H1 (cell line): Measurements from ENCODE around the gene CALD1. TPM values are rescaled to one million over a fixed set of nuclear protein-coding genes. Genes with fewer than 3 reads are reported as not detected.

Experiments used
- CTCF ChIA-PET: fragments of 300-600 bp; sonication (Branson Sonifier 250); formaldehyde crosslinking; loops from one replicate; lab custom pipeline; 2021; ENCODE audit not compliant: partially characterized antibody; lab: Charles Lee
- POLR2A ChIA-PET: fragments of 300-600 bp; sonication (Branson Sonifier 250); formaldehyde crosslinking; loops from one replicate; lab custom pipeline; 2021; ENCODE audit warnings: inconsistent platforms; ENCODE audit not compliant: partially characterized antibody; lab: Charles Lee
- DNase-seq, 2 experiments: peaks; one replicate each; pipeline versions ENCODE4 v3.0.0 to v3.0.0-alpha.2; 2010 to 2022; ENCODE audit warnings: low spot score in 2 of 2, low read depth in 1 of 2, mixed read lengths in 1 of 2
- FAIRE-seq: peaks from 2 replicates; lab custom pipeline; 2011; peaks lifted over from hg19 to GRCh38; lab: Jason Lieb, UNC
- H2AFZ ChIP-seq: 2 replicates; pipeline ENCODE4 v1.8.1; 2012; ENCODE audit warnings: low read length, inconsistent platforms
- H2AK5ac ChIP-seq: 2 replicates; pipeline ENCODE4 v1.6.1; 2013; ENCODE audit warnings: low read depth, low read length
- H2BK120ac ChIP-seq: replicated peaks from 2 replicates; pipeline ENCODE3; 2013; ENCODE audit warnings: low read depth, low read length, inconsistent platforms
- H2BK12ac ChIP-seq: 2 replicates; pipeline ENCODE4 v1.6.1; 2013; ENCODE audit warnings: low read depth, low read length
- H2BK15ac ChIP-seq: 2 replicates; pipeline ENCODE4 v1.6.1; 2013; ENCODE audit warnings: low read length
- H2BK20ac ChIP-seq: 2 replicates; pipeline ENCODE4 v1.6.1; 2013; ENCODE audit warnings: low read length
- H2BK5ac ChIP-seq: 2 replicates; pipeline ENCODE4 v1.6.1; 2013; ENCODE audit warnings: low read depth, low read length
- H3K14ac ChIP-seq: 2 replicates; pipeline ENCODE4 v1.6.1; 2013; ENCODE audit warnings: inconsistent platforms; ENCODE audit not compliant: insufficient read length
- H3K18ac ChIP-seq: 2 replicates; pipeline ENCODE4 v1.6.1; 2013; ENCODE audit warnings: low read length; ENCODE audit errors: extremely low read depth
- H3K23ac ChIP-seq: 2 replicates; pipeline ENCODE4 v1.6.1; 2013; ENCODE audit warnings: inconsistent platforms; ENCODE audit not compliant: insufficient read length
- H3K23me2 ChIP-seq: 2 replicates; pipeline ENCODE4 v1.6.1; 2013; ENCODE audit warnings: low read depth, low read length
- H3K27ac ChIP-seq: 2 replicates; pipeline ENCODE4 v1.6.1; 2011; ENCODE audit warnings: low read depth, low read length, inconsistent platforms
- H3K27me3 ChIP-seq, 4 experiments: replicated peaks in 1 of 4; 1 replicate in 1 of 4; 2 replicates in 3 of 4; pipeline versions ENCODE4 v1.6.1 to v1.8.1; 2011 to 2013; ENCODE audit warnings: low read length in 3 of 4, mild to moderate bottlenecking in 3 of 4, inconsistent platforms in 2 of 4, mixed read lengths in 2 of 4, moderate library complexity in 1 of 4; ENCODE audit not compliant: control insufficient read depth in 3 of 4, insufficient read depth in 3 of 4; ENCODE audit errors: extremely low read depth in 1 of 4
- H3K36me3 ChIP-seq, 4 experiments: 2 replicates each; pipeline versions ENCODE4 v1.6.1 to v1.8.1; 2011 to 2013; ENCODE audit warnings: mild to moderate bottlenecking in 4 of 4, low read length in 3 of 4, moderate library complexity in 2 of 4, control low read depth in 1 of 4, inconsistent platforms in 1 of 4; ENCODE audit not compliant: insufficient read depth in 4 of 4, control insufficient read depth in 2 of 4
- H3K4ac ChIP-seq: replicated peaks from 2 replicates; pipeline ENCODE3; 2013; ENCODE audit warnings: low read length, low read depth, mixed read lengths, inconsistent platforms; ENCODE audit not compliant: insufficient read length
- H3K4me1 ChIP-seq, 4 experiments: replicated peaks in 1 of 4; 1 replicate in 1 of 4; 2 replicates in 3 of 4; pipeline versions ENCODE4 v1.6.1 to v1.8.1; 2011 to 2013; ENCODE audit warnings: low read length in 3 of 4, inconsistent platforms in 2 of 4, mixed read lengths in 1 of 4; ENCODE audit not compliant: insufficient read depth in 4 of 4, control insufficient read depth in 3 of 4
- H3K4me2 ChIP-seq, 2 experiments: 2 replicates each; pipeline versions ENCODE4 v1.6.1 to v1.8.1; 2011 to 2013; ENCODE audit warnings: low read depth in 2 of 2, low read length in 2 of 2, control low read depth in 1 of 2, inconsistent platforms in 1 of 2, mild to moderate bottlenecking in 1 of 2; ENCODE audit not compliant: insufficient read depth in 1 of 2
- H3K4me3 ChIP-seq, 4 experiments: fragments of 200-600, 300-600 bp in 1 of 4; sonication (generic), shearing (Covaris generic), sonication (Bioruptor Twin) in 1 of 4; 2 replicates each; pipeline versions ENCODE4 v1.5.1 to v1.8.1; 2011 to 2016; ENCODE audit warnings: low read length in 4 of 4, low read depth in 3 of 4, control low read depth in 2 of 4, inconsistent platforms in 2 of 4, mild to moderate bottlenecking in 2 of 4, mixed read lengths in 1 of 4, moderate library complexity in 1 of 4; ENCODE audit not compliant: insufficient read depth in 2 of 4; ENCODE audit errors: extremely low read depth in 1 of 4
- H3K56ac ChIP-seq: replicated peaks from 2 replicates; pipeline ENCODE3; 2013; ENCODE audit warnings: low read depth, mild to moderate bottlenecking, mixed read lengths, low read length, inconsistent platforms; ENCODE audit not compliant: insufficient read length
- H3K79me1 ChIP-seq: 2 replicates; pipeline ENCODE4 v1.6.1; 2013; ENCODE audit warnings: low read depth, low read length, control low read depth
- H3K79me2 ChIP-seq, 2 experiments: 2 replicates each; pipeline versions ENCODE4 v1.6.1 to v1.8.1; 2012 to 2013; ENCODE audit warnings: low read length in 2 of 2, mild to moderate bottlenecking in 2 of 2, inconsistent platforms in 1 of 2; ENCODE audit not compliant: insufficient read depth in 2 of 2, control insufficient read depth in 1 of 2
- H3K9ac ChIP-seq, 4 experiments: replicated peaks in 1 of 4; 1 replicate in 1 of 4; 2 replicates in 3 of 4; pipeline versions ENCODE4 v1.6.1 to v1.8.1; 2011 to 2013; ENCODE audit warnings: low read depth in 3 of 4, low read length in 3 of 4, control low read depth in 2 of 4, mild to moderate bottlenecking in 2 of 4, moderate library complexity in 2 of 4, inconsistent platforms in 1 of 4; ENCODE audit errors: extremely low read depth in 1 of 4
- H3K9me3 ChIP-seq, 2 experiments: 2 replicates each; pipeline versions ENCODE4 v1.6.1 to v1.8.1; 2012 to 2013; ENCODE audit warnings: mild to moderate bottlenecking in 2 of 2, moderate library complexity in 2 of 2, control low read depth in 1 of 2, inconsistent platforms in 1 of 2, low read depth in 1 of 2, low read length in 1 of 2, mixed read lengths in 1 of 2; ENCODE audit not compliant: insufficient read depth in 2 of 2
- H4K20me1 ChIP-seq, 2 experiments: replicated peaks in 1 of 2; 2 replicates each; pipeline versions ENCODE3 to v1.8.1; 2011 to 2013; ENCODE audit warnings: inconsistent platforms in 2 of 2, low read length in 2 of 2, mild to moderate bottlenecking in 1 of 2; ENCODE audit not compliant: insufficient read depth in 2 of 2, control insufficient read depth in 1 of 2
- H4K5ac ChIP-seq: 2 replicates; pipeline ENCODE4 v1.6.1; 2013; ENCODE audit warnings: low read length, low read depth, mixed read lengths, inconsistent platforms; ENCODE audit not compliant: insufficient read length
- H4K8ac ChIP-seq: 2 replicates; pipeline ENCODE4 v1.8.0; 2013; ENCODE audit warnings: mild to moderate bottlenecking, moderate library complexity, low read length, inconsistent platforms; ENCODE audit not compliant: insufficient read depth; ENCODE audit errors: extremely low read depth
- H4K91ac ChIP-seq: replicated peaks from 2 replicates; pipeline ENCODE3; 2013; ENCODE audit warnings: low read length, mixed read lengths, inconsistent platforms; ENCODE audit not compliant: insufficient read length
- ASH2L ChIP-seq: fragments of 200-600, 300-600 bp; sonication (generic); IDR thresholded peaks from one replicate; pipeline ENCODE4 v1.7.1; 2017; ENCODE audit warnings: low read length
- BRCA1 ChIP-seq: IDR thresholded peaks from 2 replicates; pipeline ENCODE4 v1.6.1; 2012; ENCODE audit warnings: low read depth, low read length, improper control_type of control experiment
- POLR2AphosphoS5 ChIP-seq: IDR thresholded peaks from 2 replicates; pipeline ENCODE4 v1.6.1; 2011; ENCODE audit warnings: low read depth, low read length
- RAD21 ChIP-seq, 2 experiments: IDR thresholded peaks in 1 of 2; conservative IDR thresholded peaks in 1 of 2; 2 replicates each; pipeline ENCODE4 v1.6.1; 2011; ENCODE audit warnings: low read depth in 2 of 2, low read length in 2 of 2, improper control_type of control experiment in 1 of 2, inconsistent platforms in 1 of 2, mild to moderate bottlenecking in 1 of 2, moderate library complexity in 1 of 2
- SP2 ChIP-seq: IDR thresholded peaks from 2 replicates; pipeline ENCODE4 v1.6.1; 2012; ENCODE audit warnings: mild to moderate bottlenecking, low read length, inconsistent platforms
- TCF12 ChIP-seq: IDR thresholded peaks from 2 replicates; pipeline ENCODE4 v1.6.1; 2011; ENCODE audit warnings: low read depth, mild to moderate bottlenecking, low read length
- WGBS, 2 experiments: shearing (Covaris generic) in 1 of 2; methylation state at CpG; one replicate each; pipeline versions ENCODE4 v1.1.6 to v1.1.7; 2013 to 2015; ENCODE audit warnings: low lambda C conversion rate in 2 of 2, mixed read lengths in 2 of 2, inconsistent platforms in 1 of 2, low coverage in 1 of 2, missing lambda C conversion rate in 1 of 2; ENCODE audit not compliant: insufficient replicate concordance in 2 of 2, insufficient coverage in 1 of 2, insufficient read length in 1 of 2; ENCODE audit errors: extremely low coverage in 1 of 2, missing lambda C conversion rate in 1 of 2; 5-methylcytosine and 5-hydroxymethylcytosine counted together
- polyA plus RNA-seq, 7 experiments: library from polyadenylated mRNA; depleted of rRNA in 3 of 7; stranded (reverse) in 5 of 7; unstranded in 2 of 7; fragments of >200 nt in 5 of 7; fragments of 200-250 nt in 2 of 7; gene quantifications; 1 replicate in 5 of 7; 2 replicates in 1 of 7; 4 replicates in 1 of 7; pipeline versions ENCODE4 v1.2.1 to v1.2.3, GENCODE V29; 2011 to 2013; ENCODE audit warnings: missing spikeins in 2 of 7, mixed read lengths in 2 of 7
- total RNA-seq: library from RNA; stranded (reverse); fragmentation: NEBNext Ultra II Directional; extraction: Animal tissue kit (Norgen Biotek cat#: 25700); gene quantifications from 2 replicates; pipeline ENCODE4 v1.2.1, GENCODE V29; 2021

Gene CALD1
- total and polyA plus RNA-seq, 2 of the 8 experiments (the other 6 are each of a cell fraction or from before 2014, with no cell fraction given): 34.3 to 177 TPM

DNA sequence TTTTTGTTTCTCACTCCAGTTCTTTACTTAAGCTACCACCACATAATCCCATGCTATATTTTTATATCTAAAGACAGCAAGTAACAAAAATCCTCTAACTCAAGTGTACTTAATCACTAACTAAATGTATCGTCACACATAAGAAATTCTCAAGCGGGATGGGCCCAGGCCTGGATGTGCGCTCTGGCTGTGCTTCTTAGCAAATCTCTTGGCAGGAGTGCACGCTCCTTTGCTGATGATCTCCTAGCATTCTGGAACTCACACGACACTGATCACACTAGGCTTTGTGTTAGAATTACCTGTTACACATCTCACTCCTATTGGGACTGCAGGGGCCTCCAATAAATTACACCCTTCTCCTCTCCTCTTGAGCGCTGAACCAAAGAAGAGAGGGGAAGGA lies 46.7 kb upstream of the CALD1 start:
- Histone ChIP-seq H3K23ac (no peak overlapping the region), H3K36me3 (no peaks in the 10 kb centered on the region), H3K4me2 (no peak overlapping the region), H3K27ac (no peak overlapping the region), H3K9me3 (no peaks in the 10 kb centered on the region), H3K4me1 (no peaks in the 10 kb centered on the region), H3K23me2 (0 out of 2 replicates have a peak, but pooled peaks cover 2% of the 10 kb centered on the region), H3K79me2 (no peaks in the 10 kb centered on the region), H4K5ac (no peak overlapping the region), H2BK15ac (no peak overlapping the region), H3K4ac (no peak overlapping the region), H3K18ac (no peak overlapping the region), H2AFZ (no peak overlapping the region), H3K27me3 (no peaks in the 10 kb centered on the region), H3K14ac (no peak overlapping the region), H4K91ac (no peak overlapping the region), H3K79me1 (no peaks in the 10 kb centered on the region), H4K8ac (no peak overlapping the region), H2BK12ac (no peak overlapping the region), H2AK5ac (no peak overlapping the region), H2BK20ac (no peak overlapping the region), H3K4me3 (no peak overlapping the region), H3K9ac (no peak overlapping the region), H3K56ac (no peak overlapping the region), H2BK120ac (no peak overlapping the region), H4K20me1 (no peaks in the 10 kb centered on the region), H2BK5ac (no peak overlapping the region)
- FAIRE-seq (no peak), DNase-seq (no peak)
- ChIA-PET POLR2A (interaction anchor here (0.6 kb wide), 1 partner anchor 255 kb away, joined by 3 read pairs; no protein-coding TSS in a partner anchor), CTCF (interaction anchor here (1.0 to 17.5 kb wide), 3 partner anchors 17 to 31 kb away, joined by 3 to 249 read pairs (median 12); no protein-coding TSS in a partner anchor)
- 88% methylated on average over 6 of the region's 6 CpGs; no CpG with 5 or more reads in 1 of the 2 experiments for WGBS, 2 experiments
- no peak for TF ChIP-seq ASH2L
- no peak for TF ChIP-seq TCF12
- TF ChIP-seq BRCA1: no peak
- TF ChIP-seq POLR2AphosphoS5: no peak
- no peak for TF ChIP-seq SP2
- no peak for TF ChIP-seq RAD21 (IDR thresholded peaks at IDR 0.05 in 1 of 2, conservative IDR thresholded peaks at IDR 0.05 in 1 of 2; ENCODE audit: low read depth in 2 of 2, low read length in 2 of 2)
